ENCODE data around the gene LIN9.

DNA sequence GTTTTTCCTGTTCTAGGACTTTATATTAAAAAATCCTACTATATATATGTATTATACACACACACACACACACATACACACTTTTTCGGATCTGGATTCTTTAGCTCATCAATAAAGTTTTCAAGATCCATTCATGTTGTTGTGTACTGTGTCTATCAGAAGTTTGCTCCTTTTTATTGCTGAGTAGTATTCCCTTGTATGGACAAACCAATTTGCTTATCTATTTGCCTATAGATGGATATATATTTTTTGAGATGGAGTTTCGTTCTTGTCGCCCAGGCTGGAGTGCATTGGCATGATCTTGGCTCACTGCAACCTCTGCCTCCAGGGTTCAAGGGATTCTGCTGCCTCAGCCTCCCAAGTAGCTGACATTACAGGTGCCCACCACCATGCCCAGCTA, 20.3 kb upstream of the LIN9 start:
- TF ChIP-seq, protein P1, sequence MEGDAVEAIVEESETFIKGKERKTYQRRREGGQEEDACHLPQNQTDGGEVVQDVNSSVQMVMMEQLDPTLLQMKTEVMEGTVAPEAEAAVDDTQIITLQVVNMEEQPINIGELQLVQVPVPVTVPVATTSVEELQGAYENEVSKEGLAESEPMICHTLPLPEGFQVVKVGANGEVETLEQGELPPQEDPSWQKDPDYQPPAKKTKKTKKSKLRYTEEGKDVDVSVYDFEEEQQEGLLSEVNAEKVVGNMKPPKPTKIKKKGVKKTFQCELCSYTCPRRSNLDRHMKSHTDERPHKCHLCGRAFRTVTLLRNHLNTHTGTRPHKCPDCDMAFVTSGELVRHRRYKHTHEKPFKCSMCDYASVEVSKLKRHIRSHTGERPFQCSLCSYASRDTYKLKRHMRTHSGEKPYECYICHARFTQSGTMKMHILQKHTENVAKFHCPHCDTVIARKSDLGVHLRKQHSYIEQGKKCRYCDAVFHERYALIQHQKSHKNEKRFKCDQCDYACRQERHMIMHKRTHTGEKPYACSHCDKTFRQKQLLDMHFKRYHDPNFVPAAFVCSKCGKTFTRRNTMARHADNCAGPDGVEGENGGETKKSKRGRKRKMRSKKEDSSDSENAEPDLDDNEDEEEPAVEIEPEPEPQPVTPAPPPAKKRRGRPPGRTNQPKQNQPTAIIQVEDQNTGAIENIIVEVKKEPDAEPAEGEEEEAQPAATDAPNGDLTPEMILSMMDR (IDR thresholded peaks at IDR 0.05): no peak
- no peak for TF ChIP-seq POLR2A (IDR thresholded peaks at IDR 0.05)
